SK-N-SH (cell line): Measurements from ENCODE around the gene RAB11FIP5. TPM values are rescaled to one million over a fixed set of nuclear protein-coding genes. Genes with fewer than 3 reads are reported as not detected.
A peak's percentile ranks its signal among the peaks of the same experiment; 100 is the strongest.

ENCODE experiments used
- CTCF ChIA-PET: fragments of 300-600, 350-600 bp; formaldehyde crosslinking; extraction: SDS; loops from one replicate; lab custom pipeline; 2021; lab: Yijun Ruan, JAX
- POLR2A ChIA-PET: fragments of 350-600 bp; sonication (Branson Sonifier 250); formaldehyde crosslinking; extraction: SDS; loops from one replicate; lab custom pipeline; 2020; ENCODE audit warnings: antibody characterized with exemption, inconsistent platforms; lab: Yijun Ruan, JAX
- DNase-seq: peaks from one replicate; pipeline ENCODE4 v3.0.0; 2012
- H2AFZ ChIP-seq: fragments of 200-600 bp; sonication (generic); 2 replicates; pipeline ENCODE4 v1.8.1; 2016; ENCODE audit warnings: antibody characterized with exemption, mild to moderate bottlenecking, low read depth
- H3F3A ChIP-seq: fragments of 200-600 bp; sonication (generic); replicated peaks from 2 replicates; pipeline ENCODE3; 2016; ENCODE audit warnings: antibody characterized with exemption, mild to moderate bottlenecking; ENCODE audit not compliant: insufficient read depth
- H3K27ac ChIP-seq, 2 experiments: fragments of 200-500 bp in 1 of 2; fragments of 200-600 bp in 1 of 2; sonication (Bioruptor generic) in 1 of 2; sonication (generic), shearing (Covaris generic) in 1 of 2; 2 replicates each; pipeline versions ENCODE4 v1.5.1 to v1.6.1; 2014 to 2016; ENCODE audit warnings: low read depth in 2 of 2, inconsistent platforms in 1 of 2, low read length in 1 of 2, mild to moderate bottlenecking in 1 of 2, mixed read lengths in 1 of 2
- H3K27me3 ChIP-seq: fragments of 200-600 bp; sonication (generic), shearing (Covaris generic); 2 replicates; pipeline ENCODE4 v1.6.1; 2016; ENCODE audit warnings: mixed run types; ENCODE audit not compliant: insufficient read depth
- H3K36me3 ChIP-seq, 2 experiments: fragments of 200-500 bp in 1 of 2; fragments of 200-600 bp in 1 of 2; sonication (Bioruptor generic) in 1 of 2; sonication (generic) in 1 of 2; replicated peaks in 1 of 2; 2 replicates each; pipeline versions ENCODE3 to v1.5.1; 2014 to 2016; ENCODE audit warnings: low read length in 1 of 2, mild to moderate bottlenecking in 1 of 2; ENCODE audit not compliant: insufficient read depth in 2 of 2, control insufficient read depth in 1 of 2
- H3K4me1 ChIP-seq, 2 experiments: fragments of 200-500 bp in 1 of 2; fragments of 200-600 bp in 1 of 2; sonication (Bioruptor generic) in 1 of 2; sonication (generic), shearing (Covaris generic) in 1 of 2; 2 replicates each; pipeline versions ENCODE4 v1.5.1 to v1.6.1; 2014 to 2016; ENCODE audit warnings: low read depth in 1 of 2, low read length in 1 of 2, mixed run types in 1 of 2; ENCODE audit not compliant: insufficient read depth in 2 of 2, control insufficient read depth in 1 of 2
- H3K4me2 ChIP-seq: fragments of 200-600 bp; sonication (generic), shearing (Covaris generic); 2 replicates; pipeline ENCODE4 v1.6.1; 2017; ENCODE audit warnings: mixed run types
- H3K4me3 ChIP-seq, 2 experiments: fragments of 200-500 bp in 1 of 2; fragments of 200-600 bp in 1 of 2; sonication (Bioruptor generic) in 1 of 2; sonication (generic), shearing (Covaris generic) in 1 of 2; 2 replicates each; pipeline versions ENCODE4 v1.5.1 to v1.8.1; 2014 to 2016; ENCODE audit warnings: low read depth in 2 of 2, inconsistent platforms in 1 of 2, low read length in 1 of 2, mild to moderate bottlenecking in 1 of 2, mixed read lengths in 1 of 2, moderate library complexity in 1 of 2
- H3K79me2 ChIP-seq: fragments of 200-600 bp; sonication (generic); 2 replicates; pipeline ENCODE4 v1.8.1; 2017; ENCODE audit warnings: mild to moderate bottlenecking; ENCODE audit not compliant: insufficient read depth
- H3K9ac ChIP-seq: fragments of 200-600 bp; sonication (generic); 2 replicates; pipeline ENCODE4 v1.6.1; 2017; ENCODE audit warnings: mixed run types
- H3K9me2 ChIP-seq: fragments of 200-600 bp; sonication (generic); 2 replicates; pipeline ENCODE4 v1.6.1; 2017; ENCODE audit warnings: mixed run types
- H3K9me3 ChIP-seq: fragments of 200-600 bp; sonication (generic); 2 replicates; pipeline ENCODE4 v1.6.1; 2017; ENCODE audit warnings: mixed run types, mild to moderate bottlenecking, moderate library complexity
- H4K20me1 ChIP-seq: fragments of 200-600 bp; sonication (generic); 2 replicates; pipeline ENCODE4 v1.6.1; 2017; ENCODE audit warnings: mild to moderate bottlenecking, mixed run types; ENCODE audit not compliant: insufficient read depth
- CTCF ChIP-seq: fragments of 200-600 bp; sonication (generic); IDR thresholded peaks from 2 replicates; pipeline ENCODE4 v1.6.1; 2017; ENCODE audit warnings: antibody characterized with exemption, mild to moderate bottlenecking, moderate library complexity
- EP300 ChIP-seq, 2 experiments: IDR thresholded peaks; 2 replicates each; pipeline versions ENCODE4 v1.4.0 to v1.6.1; 2012; ENCODE audit warnings: borderline replicate concordance in 1 of 2, low read depth in 1 of 2, low read length in 1 of 2
- FOSL2 ChIP-seq: IDR thresholded peaks from 2 replicates; pipeline ENCODE4 v1.4.0; 2012; ENCODE audit warnings: low read depth, mild to moderate bottlenecking, moderate library complexity, borderline replicate concordance
- FOXJ3 ChIP-seq: sonication (generic); formaldehyde crosslinking; IDR thresholded peaks from 2 replicates; pipeline ENCODE4 v1.5.1; 2020; ENCODE audit warnings: mild to moderate bottlenecking, missing genetic modification reagents
- JUND ChIP-seq: IDR thresholded peaks from 2 replicates; pipeline ENCODE4 v1.4.0; 2012
- MAX ChIP-seq: IDR thresholded peaks from 2 replicates; pipeline ENCODE4 v1.4.0; 2012; ENCODE audit warnings: low read depth
- MEF2A ChIP-seq: IDR thresholded peaks from 2 replicates; pipeline ENCODE4 v1.4.0; 2012; ENCODE audit warnings: low read depth, borderline replicate concordance
- MXI1 ChIP-seq: IDR thresholded peaks from 2 replicates; pipeline ENCODE4 v1.6.1; 2012; ENCODE audit warnings: mild to moderate bottlenecking, low read depth, low read length, improper control_type of control experiment
- RAD21 ChIP-seq: IDR thresholded peaks from 2 replicates; pipeline ENCODE4 v1.6.1; 2012; ENCODE audit warnings: mild to moderate bottlenecking, low read length
- RCOR1 ChIP-seq: fragments of 150-350 bp; IDR thresholded peaks from 2 replicates; pipeline ENCODE4 v1.6.1; 2017; ENCODE audit warnings: antibody characterized with exemption, low read length
- RFX5 ChIP-seq: IDR thresholded peaks from 2 replicates; pipeline ENCODE4 v1.6.1; 2012; ENCODE audit warnings: mild to moderate bottlenecking, improper control_type of control experiment, low read length
- RXRA ChIP-seq: IDR thresholded peaks from 2 replicates; pipeline ENCODE4 v1.4.0; 2012; ENCODE audit warnings: low read depth, mild to moderate bottlenecking, borderline replicate concordance
- TCF12 ChIP-seq: IDR thresholded peaks from 2 replicates; pipeline ENCODE4 v1.4.0; 2012
- TEAD4 ChIP-seq: IDR thresholded peaks from 2 replicates; pipeline ENCODE4 v1.4.0; 2012; ENCODE audit warnings: mild to moderate bottlenecking, borderline replicate concordance; ENCODE audit not compliant: insufficient read depth
- YY1 ChIP-seq: IDR thresholded peaks from 2 replicates; pipeline ENCODE4 v1.4.0; 2012; ENCODE audit warnings: low read depth, mild to moderate bottlenecking
- WGBS: methylation state at CpG from one replicate; pipeline ENCODE4 v1.1.6; 2017; ENCODE audit warnings: low lambda C conversion rate; 5-methylcytosine and 5-hydroxymethylcytosine counted together
- polyA plus RNA-seq, 3 experiments: library from polyadenylated mRNA; depleted of rRNA; stranded (reverse); fragments of >200 nt; gene quantifications; 2 replicates each; pipeline ENCODE4 v1.2.3, GENCODE V29; 2012
- TF ChIP-seq, protein P1 (sequence below): IDR thresholded peaks from 2 replicates; pipeline ENCODE4; 2012
- TF ChIP-seq, protein P2 (sequence below): fragments of 150-350 bp; IDR thresholded peaks from 2 replicates; pipeline ENCODE4 v1.6.1; 2017; ENCODE audit warnings: antibody characterized with exemption, low read length, low read depth, borderline replicate concordance

RAB11FIP5 gene
- polyA plus RNA-seq, 1 of the 3 experiments (the other 2 are of a cell fraction), result 17.1 TPM

DNA sequence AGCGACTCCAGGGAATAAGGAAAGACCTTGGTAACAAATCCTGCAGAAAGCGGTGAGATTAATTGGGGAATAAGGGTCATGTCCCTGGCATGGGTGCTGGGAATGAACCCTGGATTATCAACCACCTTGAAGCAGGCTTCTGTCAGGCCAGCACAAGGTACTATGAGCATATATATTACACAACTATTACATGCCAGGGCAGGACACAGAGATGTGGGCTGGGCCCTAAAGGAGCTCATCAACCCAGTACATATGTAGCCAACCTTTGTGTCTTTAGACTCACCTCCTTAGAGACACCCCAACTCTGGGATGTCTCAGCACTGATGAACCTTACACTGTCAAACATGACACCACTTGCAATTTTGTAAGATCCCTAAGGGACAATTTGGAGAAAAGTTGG is 44.6 kb downstream of the RAB11FIP5 start:
- Histone ChIP-seq H3K27me3 (no peaks in the 10 kb centered on the region), H3K27ac (no peak overlapping the region), H3F3A (peaks cover 12% of the 10 kb centered on the region), H3K4me3 (no peak overlapping the region), H3K4me2 (peak overlapping the region; percentile 99; the same call in 1 of the 2 replicates), H4K20me1 (no peaks in the 10 kb centered on the region), H3K36me3 (no peaks in the 10 kb centered on the region), H2AFZ (no peak overlapping the region), H3K9ac (no peak overlapping the region), H3K9me3 (no peaks in the 10 kb centered on the region), H3K4me1 (peaks cover 18% of the 10 kb centered on the region in 2 experiments; a peak in 3 of 4 replicates), H3K9me2 (no peaks in the 10 kb centered on the region), H3K79me2 (peaks cover 66% of the 10 kb centered on the region)
- 93% methylated on average over 2 of the region's 2 CpGs for WGBS
- TF ChIP-seq MEF2A (no peak), TEAD4 (no peak), MAX (no peak), EP300 (IDR thresholded peaks at IDR 0.05; ENCODE audit: borderline replicate concordance in 1 of 2, low read depth in 1 of 2, low read length in 1 of 2) (no peak), MXI1 (no peak), FOSL2 (no peak), CTCF (no peak), TCF12 (no peak), RXRA (no peak), RFX5 (no peak), YY1 (no peak), JUND (no peak), FOXJ3 (CRISPR knock-in tag) (no peak), RCOR1 (no peak), RAD21 (no peak)
- TF ChIP-seq, protein P1, sequence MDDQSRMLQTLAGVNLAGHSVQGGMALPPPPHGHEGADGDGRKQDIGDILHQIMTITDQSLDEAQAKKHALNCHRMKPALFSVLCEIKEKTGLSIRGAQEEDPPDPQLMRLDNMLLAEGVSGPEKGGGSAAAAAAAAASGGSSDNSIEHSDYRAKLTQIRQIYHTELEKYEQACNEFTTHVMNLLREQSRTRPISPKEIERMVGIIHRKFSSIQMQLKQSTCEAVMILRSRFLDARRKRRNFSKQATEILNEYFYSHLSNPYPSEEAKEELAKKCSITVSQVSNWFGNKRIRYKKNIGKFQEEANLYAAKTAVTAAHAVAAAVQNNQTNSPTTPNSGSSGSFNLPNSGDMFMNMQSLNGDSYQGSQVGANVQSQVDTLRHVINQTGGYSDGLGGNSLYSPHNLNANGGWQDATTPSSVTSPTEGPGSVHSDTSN, result no peak
- TF ChIP-seq, protein P2, sequence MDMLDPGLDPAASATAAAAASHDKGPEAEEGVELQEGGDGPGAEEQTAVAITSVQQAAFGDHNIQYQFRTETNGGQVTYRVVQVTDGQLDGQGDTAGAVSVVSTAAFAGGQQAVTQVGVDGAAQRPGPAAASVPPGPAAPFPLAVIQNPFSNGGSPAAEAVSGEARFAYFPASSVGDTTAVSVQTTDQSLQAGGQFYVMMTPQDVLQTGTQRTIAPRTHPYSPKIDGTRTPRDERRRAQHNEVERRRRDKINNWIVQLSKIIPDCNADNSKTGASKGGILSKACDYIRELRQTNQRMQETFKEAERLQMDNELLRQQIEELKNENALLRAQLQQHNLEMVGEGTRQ, result no peak
- ChIA-PET CTCF (interaction anchor here (0.7 kb wide), 1 partner anchor 88 kb away, joined by 3 read pairs; no protein-coding TSS in a partner anchor), POLR2A (no interaction called here)
- no peak for DNase-seq
